ENCODE results near the gene SLC35F1.

Gene SLC35F1

DNA sequence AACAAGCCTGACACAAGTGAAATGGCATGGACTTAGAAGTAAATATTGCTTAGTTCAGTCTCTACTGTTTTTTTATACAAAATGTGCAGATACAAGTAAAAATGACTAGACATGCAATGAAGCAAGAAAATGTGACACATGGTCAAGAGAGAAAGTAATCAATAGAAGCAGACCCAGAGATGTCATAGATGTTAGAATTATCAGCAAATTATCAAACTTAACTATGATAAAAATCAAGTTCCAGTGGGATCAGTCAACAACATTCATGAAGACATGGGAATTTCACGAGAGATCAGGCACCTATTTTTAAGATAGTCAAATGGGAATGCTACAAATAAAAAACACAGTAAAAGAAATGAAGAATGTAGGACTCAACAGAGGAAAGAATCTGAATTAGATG, 267.0 kb downstream of the SLC35F1 start:
- H3K27me3 ChIP-seq, result no peaks in the 10 kb centered on the region
- no peak for DNase-seq
- H3K4me3 ChIP-seq (ENCODE audit: low read depth, low read length), result no peak overlapping the region
- peaks cover 2% of the 10 kb centered on the region; the same call in 1 of the 2 replicates for H3K4me1 ChIP-seq
- no peaks in the 10 kb centered on the region for H3K36me3 ChIP-seq
- H3K9me3 ChIP-seq, result no peaks in the 10 kb centered on the region
- TF ChIP-seq, protein P1, sequence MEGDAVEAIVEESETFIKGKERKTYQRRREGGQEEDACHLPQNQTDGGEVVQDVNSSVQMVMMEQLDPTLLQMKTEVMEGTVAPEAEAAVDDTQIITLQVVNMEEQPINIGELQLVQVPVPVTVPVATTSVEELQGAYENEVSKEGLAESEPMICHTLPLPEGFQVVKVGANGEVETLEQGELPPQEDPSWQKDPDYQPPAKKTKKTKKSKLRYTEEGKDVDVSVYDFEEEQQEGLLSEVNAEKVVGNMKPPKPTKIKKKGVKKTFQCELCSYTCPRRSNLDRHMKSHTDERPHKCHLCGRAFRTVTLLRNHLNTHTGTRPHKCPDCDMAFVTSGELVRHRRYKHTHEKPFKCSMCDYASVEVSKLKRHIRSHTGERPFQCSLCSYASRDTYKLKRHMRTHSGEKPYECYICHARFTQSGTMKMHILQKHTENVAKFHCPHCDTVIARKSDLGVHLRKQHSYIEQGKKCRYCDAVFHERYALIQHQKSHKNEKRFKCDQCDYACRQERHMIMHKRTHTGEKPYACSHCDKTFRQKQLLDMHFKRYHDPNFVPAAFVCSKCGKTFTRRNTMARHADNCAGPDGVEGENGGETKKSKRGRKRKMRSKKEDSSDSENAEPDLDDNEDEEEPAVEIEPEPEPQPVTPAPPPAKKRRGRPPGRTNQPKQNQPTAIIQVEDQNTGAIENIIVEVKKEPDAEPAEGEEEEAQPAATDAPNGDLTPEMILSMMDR (IDR thresholded peaks at IDR 0.05; ENCODE audit: low read depth, low read length), result no peak

DNA sequence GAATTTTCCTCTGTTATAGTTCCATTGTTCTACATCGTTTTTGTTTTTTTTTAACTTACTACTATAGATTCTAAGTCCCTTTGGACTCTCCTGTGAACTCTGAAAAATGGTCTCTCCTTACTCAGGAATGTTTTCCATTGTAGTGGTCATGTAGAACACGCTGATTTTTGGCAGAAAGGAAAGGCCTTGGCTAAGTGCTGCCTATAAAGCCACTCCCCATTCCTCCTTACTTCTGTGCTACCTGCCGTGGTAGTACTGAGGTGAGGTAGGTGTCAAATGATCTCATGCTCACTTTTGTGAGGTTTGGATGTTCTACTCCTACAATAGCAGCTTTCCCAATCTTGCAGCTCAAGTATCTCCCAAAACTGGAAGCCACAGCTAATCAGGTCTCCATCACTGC, 270.7 kb downstream of the SLC35F1 start:
- no peak for DNase-seq
- H3K27me3 ChIP-seq, result no peaks in the 10 kb centered on the region
- TF ChIP-seq, protein P1 (IDR thresholded peaks at IDR 0.05; ENCODE audit: low read depth, low read length), result no peak
- H3K9me3 ChIP-seq, result no peaks in the 10 kb centered on the region
- H3K36me3 ChIP-seq, result no peaks in the 10 kb centered on the region
- no peak overlapping the region for H3K4me3 ChIP-seq (ENCODE audit: low read depth, low read length)
- H3K4me1 ChIP-seq, result peaks cover 4% of the 10 kb centered on the region; the same call in 1 of the 2 replicates

DNA sequence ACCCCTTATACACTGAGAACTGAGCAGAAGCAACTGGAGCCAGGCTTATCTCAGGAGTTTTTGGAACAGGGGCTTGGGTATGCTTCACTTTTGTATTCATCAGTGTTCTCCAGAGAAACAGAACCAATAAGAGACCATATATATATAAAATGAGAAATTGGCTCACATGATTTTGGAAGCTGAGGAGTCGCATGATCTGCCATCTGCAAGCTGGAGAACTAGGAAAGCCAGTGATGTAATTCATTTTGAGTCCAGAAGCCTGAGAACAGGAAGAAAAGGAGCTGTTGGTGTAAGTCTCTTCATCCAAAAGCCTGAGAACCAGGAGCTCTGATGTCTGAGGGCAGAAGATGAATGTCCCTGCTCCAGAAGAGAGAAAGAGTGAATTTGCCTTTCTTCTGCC, 272.0 kb downstream of the SLC35F1 start:
- H3K4me3 ChIP-seq (ENCODE audit: low read depth, low read length), result no peak overlapping the region
- no peaks in the 10 kb centered on the region for H3K9me3 ChIP-seq
- peaks cover 4% of the 10 kb centered on the region; the same call in 1 of the 2 replicates for H3K4me1 ChIP-seq
- H3K36me3 ChIP-seq, result no peaks in the 10 kb centered on the region
- DNase-seq, result no peak
- no peaks in the 10 kb centered on the region for H3K27me3 ChIP-seq
- TF ChIP-seq, protein P1 (IDR thresholded peaks at IDR 0.05; ENCODE audit: low read depth, low read length), result no peak

DNA sequence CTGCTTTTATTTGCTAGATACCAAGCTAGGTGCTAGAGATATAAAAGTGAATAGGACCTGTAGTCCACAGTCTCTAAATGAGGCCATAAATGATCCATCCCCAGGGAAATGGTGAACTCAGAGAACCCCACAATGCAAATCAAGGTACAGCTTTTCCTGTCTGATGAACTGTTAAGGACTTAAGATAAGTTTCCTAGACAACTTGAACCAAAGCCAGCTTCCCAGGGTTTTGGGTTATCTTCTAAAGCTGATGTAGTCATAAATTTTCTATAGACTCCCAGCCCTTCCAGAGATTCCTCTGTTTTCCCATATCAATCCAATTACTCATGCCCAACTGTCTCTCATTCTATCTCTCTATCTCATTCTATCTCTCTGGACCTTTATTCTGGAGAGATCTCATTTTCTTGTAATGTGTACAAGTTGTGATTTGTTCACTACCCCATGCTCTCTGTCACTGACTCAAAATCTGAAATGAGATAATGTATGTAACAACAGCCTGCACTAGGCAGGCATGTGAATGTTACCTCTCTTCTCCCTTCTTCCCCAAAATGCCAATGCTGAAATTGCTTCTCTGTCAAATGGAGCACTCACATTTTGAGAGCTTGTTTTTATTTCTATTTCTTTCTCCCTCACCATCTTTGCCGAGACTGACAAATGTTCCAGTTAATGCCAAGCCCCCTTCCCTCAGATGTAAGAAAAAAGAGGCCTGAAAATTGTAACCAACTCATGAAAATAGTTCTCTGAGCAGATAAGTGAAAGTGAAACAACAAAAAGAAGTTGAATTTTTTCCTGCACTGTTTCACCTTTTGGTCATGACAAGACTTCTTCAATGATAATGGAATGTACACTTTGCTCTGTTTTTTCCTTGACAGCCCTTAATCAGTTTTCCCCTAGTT, 279.9 kb downstream of the SLC35F1 start:
- H3K4me1 ChIP-seq, result peaks cover 26% of the 10 kb centered on the region
- H3K27me3 ChIP-seq, result no peaks in the 10 kb centered on the region

DNA sequence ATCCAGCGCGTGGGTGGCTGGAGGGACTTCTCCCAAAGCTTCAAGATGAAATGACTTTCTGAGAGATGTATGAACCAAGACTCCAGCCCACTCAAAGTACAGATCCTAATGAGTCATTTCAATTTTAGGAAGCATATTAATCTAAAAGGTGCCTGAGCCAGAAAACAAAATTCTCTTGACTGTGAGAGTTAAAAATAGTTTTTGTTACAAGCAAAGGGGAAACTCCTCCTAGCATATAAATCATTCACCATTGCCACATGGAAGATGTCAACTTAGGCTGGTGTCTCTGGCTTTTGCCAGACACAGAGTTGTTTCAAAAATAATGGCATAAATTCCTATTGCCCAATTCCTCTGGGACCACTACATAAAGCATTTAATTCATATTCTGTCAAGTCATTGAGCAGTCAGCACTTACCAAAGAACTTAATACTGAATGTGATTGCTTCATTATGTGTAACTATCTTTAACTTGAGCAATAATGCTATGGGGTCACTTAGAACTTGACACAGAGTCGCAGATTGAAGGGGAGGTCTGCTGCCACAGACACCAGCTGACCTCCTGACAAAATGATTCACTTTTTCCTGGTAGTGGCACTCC, 280.6 kb downstream of the SLC35F1 start:
- H3K4me1 ChIP-seq, result peaks cover 26% of the 10 kb centered on the region
- H3K9me3 ChIP-seq, result no peaks in the 10 kb centered on the region
- H3K4me3 ChIP-seq (ENCODE audit: low read depth, low read length), result no peak overlapping the region
- no peaks in the 10 kb centered on the region for H3K36me3 ChIP-seq
- TF ChIP-seq, protein P1 (IDR thresholded peaks at IDR 0.05; ENCODE audit: low read depth, low read length), result no peak
- H3K27me3 ChIP-seq, result no peaks in the 10 kb centered on the region
- no peak for DNase-seq

More for the DNA sequence above, 279.9 kb downstream of the SLC35F1 start:
- no peaks in the 10 kb centered on the region for H3K9me3 ChIP-seq
- no peaks in the 10 kb centered on the region for H3K36me3 ChIP-seq
- no peak overlapping the region for H3K4me3 ChIP-seq (ENCODE audit: low read depth, low read length)
- no peak for DNase-seq
- TF ChIP-seq, protein P1 (IDR thresholded peaks at IDR 0.05; ENCODE audit: low read depth, low read length), result no peak

DNA sequence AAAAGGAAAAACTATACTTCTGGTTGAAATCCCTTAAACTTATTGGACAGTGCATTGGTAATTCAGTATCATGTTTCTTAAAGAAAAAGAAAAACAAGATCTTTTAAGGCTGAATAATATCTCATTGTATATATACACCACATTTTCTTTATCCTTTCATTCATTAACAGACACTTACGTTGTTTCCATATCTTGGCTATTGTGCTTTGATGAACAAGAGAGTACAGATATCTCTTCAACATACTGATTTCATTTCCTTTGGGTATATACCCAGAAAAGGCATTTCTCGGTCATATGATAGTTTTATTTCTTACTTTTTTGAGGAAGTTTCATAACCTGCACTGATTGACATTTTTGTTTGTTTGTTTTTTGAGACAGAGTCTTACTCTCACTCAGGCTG, 281.5 kb downstream of the SLC35F1 start:
- Histone ChIP-seq H3K27me3 (no peaks in the 10 kb centered on the region), H3K4me3 (ENCODE audit: low read depth, low read length) (no peak overlapping the region), H3K36me3 (no peaks in the 10 kb centered on the region), H3K9me3 (no peaks in the 10 kb centered on the region), H3K4me1 (peaks cover 26% of the 10 kb centered on the region)
- DNase-seq, result no peak
- TF ChIP-seq, protein P1 (IDR thresholded peaks at IDR 0.05; ENCODE audit: low read depth, low read length), result no peak
